ENCODE data around the gene THRB.

- TF ChIP-seq POLR2A (IDR thresholded peaks at IDR 0.05) (no peak), CTCF (IDR thresholded peaks at IDR 0.05) (no peak)
These were observed 302.7 kb downstream of the THRB start for GRCh38 chr3:24191801-24192403.
